Thoracic aorta endothelial cell (primary cell): ENCODE results near the gene ERCC6L2. TPM values are rescaled to one million over a fixed set of nuclear protein-coding genes. Genes with fewer than 3 reads are reported as not detected.

Experiments
- small RNA-seq: library from RNA; depleted of rRNA; stranded (forward); fragments of <200 nt; gene quantifications from one replicate; pipeline ENCODE3, GENCODE V24; 2012
- total RNA-seq: library from RNA; depleted of rRNA; stranded (reverse); fragments of >200 nt; gene quantifications from 2 replicates; pipeline ENCODE4 v1.2.3, GENCODE V29; 2012

Gene ERCC6L2
- 82.6 and 86.2 TPM in 2 replicates for total RNA-seq

DNA sequence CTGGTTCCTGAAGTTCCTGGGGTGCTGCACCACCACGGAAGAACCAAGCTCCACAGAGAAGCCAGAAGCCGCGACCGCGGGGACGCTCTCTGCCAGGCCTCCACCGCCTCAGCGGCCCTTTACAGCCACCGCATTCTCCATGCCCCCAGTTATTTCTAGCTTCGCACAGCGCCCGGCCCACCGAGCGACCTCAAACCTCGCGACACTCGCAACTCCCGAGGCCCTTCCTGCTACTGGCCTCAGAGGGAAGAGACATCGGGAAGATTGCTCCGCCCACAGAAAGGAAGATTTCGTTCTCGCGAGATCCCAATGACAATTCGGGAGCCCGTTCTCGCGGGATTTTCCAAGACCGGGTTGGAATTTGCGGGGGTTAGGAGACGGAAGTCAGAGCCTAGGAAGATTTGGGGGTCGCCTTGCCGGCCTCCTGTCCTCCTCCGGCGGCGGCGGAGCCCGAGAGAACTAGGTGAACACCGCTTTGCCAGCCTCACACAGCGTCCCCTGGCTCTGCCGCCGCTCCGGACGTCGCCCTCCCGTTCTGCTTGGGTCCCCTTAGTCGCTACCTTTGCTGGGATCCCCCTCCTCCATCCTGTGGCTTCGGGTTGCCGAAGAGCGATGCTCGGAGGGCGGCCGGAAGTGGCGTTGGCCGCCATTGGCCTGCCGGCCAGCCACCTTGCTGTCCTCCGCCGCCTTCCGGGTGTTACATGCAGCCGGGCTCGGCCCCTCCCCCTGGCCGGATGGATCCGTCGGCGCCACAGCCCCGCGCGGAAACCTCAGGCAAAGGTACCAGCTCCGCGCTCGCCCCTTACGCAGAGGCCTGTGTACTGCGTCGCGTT is at the start of gene ERCC6L2:
ERCC6L2 (plus strand) TSS at position 387 of the 833 bp plus-strand sequence; CDS start at position 735, 348 bp downstream.

Small RNA genes within 50 kb of the gene (small RNA-seq; reads per million reads assigned to genes)
- gene RNA5SP289, result 0.21 reads per million
- 2.2 reads per million, percentile 54 among the genes with 10 or more reads in this experiment for gene RNU2-46P
